Inflammatory macrophage treated with lipopolysaccharide for 1 hour (primary cell): ENCODE data around the gene LIME1.

ENCODE experiments used
- DNase-seq, 2 donors: peaks; one replicate each; pipeline ENCODE4 v3.0.0-alpha.2; 2020 to 2022

LIME1 gene

DNA sequence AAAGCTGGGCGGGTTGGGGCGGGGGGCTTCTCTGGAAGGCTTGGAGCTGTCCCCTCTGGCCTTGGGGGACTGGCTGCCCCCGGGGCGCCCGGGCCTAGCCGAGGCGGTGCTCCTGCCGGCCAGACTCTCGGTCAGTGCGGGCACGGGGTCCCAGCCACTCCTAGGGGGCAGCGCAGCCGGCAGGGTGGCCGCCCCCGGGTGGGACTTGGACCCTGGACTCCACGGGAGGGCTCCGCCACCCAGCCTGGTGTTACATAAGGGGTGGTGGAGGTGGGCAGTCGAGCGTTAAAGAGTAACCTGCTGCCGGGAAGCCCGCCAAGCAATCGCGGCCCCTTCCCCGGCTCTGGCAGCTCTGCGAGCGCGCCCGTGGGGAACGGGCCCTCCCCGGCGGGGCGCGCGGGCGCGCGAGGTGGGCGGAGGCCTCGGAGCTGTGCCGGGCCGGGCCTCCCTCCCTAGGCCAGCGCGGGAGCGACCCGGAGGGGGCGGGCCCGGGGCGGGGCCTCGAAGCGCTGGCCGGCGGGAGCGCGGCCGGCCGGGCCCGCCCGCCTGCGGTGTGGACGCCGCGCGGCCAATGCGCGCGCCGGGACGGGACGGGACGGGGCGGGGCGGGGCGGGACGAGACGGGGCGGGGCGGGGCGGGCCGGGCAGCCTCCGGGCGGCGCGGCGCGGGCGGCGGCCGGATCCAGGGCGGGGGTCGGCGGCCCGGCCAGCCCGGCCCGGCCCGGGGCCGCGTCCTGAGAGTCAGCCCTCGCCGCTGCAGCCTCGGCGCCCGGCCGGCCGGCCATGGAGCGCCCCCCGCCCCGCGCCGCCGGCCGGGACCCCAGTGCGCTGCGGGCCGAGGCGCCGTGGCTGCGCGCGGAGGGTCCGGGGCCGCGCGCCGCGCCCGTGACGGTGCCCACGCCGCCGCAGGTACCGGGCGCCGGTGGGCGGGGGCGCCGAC, 2.9 kb downstream of the LIME1 start, which contains the start of gene SLC2A4RG:
Gene SLC2A4RG (plus strand): TSS at position 647 of the 940 bp plus-strand sequence. CDS start 137 bp downstream, at position 784.
- DNase-seq, result peak; percentile 70 to 83

- DNase-seq, result peak in 1 of 2 donors; percentile 23
Observed at GRCh38 chr20:63740070-63740626, 3.7 kb downstream of the LIME1 start.

DNA sequence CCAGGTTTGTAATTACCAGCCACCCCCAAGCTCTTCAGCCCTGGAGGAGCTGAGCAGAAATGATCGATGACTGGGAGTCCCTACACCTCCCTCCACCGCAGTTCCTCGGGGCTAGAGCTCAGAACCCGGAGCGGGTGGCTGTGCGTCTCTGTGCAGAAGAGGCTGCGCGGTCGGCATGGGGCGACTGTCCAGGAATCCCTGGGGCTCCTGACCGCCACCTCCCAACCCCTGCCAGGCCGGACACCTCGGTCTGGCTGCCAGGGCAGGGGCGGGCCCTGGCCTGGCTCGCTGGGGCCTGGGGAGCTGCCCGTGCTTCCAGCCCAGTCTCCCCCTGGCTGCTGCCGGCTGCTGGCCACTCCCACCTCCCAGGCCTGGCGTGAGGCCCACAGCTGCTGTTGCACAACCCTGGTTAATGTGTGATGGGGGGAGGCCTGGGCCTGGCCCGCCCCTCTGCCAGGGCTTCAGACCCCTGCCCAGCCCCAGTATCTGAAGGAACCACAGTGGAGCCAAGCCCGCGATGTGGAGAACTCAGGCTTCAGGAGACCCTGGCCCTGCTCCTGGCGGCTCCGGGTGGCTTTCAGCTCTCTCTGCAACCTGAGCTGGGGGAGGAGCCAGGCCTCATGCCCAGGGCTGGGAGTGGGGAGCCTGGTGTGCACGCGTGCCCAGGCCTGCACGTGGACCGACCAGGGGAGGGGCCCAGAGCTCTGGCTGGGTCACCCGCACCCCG, 4.3 kb downstream of the LIME1 start:
- DNase-seq, result peak; percentile 28 to 48

DNA sequence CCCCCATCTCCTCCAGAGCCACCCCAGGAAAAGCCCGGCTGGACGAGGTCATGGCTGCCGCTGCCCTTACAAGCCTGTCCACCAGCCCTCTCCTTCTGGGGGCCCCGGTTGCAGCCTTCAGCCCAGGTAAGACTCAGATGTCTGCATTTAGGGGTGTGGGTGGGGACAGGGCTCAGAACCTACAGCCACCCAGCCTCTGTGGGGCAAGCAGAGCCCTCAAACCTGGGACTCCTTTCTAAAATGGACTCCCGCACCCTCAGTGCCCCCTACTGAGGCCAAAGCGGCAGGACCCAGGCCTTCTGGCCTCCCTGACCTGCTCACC, 4.9 kb downstream of the LIME1 start:
- no peak for DNase-seq

DNA sequence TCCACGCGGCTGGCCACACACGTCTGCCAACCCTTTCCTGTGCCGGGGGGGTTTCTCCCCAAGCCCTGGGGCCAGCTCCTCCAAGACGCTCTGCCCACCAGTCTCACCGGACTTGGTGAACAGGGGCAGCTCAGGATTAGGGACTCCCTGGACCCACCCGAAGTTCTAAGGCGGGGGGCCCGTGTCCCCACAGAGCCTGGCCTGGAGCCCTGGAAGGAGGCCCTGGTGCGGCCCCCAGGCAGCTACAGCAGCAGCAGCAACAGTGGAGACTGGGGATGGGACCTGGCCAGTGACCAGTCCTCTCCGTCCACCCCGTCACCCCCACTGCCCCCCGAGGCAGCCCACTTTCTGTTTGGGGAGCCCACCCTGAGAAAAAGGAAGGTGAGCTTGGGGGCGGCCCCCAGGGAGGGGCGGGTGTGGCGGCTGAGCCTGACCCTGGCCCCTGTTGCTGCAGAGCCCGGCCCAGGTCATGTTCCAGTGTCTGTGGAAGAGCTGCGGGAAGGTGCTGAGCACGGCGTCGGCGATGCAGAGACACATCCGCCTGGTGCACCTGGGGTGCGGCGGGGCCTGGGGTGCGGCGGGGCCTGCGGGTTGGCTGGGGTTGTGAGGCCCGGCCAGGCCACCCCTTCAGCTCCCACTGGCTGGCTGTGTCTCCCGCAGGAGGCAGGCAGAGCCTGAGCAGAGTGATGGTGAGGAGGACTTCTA, 5.4 kb downstream of the LIME1 start:
- no peak for DNase-seq

- no peak for DNase-seq
Observed at GRCh38 chr20:63742381-63743024, 6.0 kb downstream of the LIME1 start.

DNA sequence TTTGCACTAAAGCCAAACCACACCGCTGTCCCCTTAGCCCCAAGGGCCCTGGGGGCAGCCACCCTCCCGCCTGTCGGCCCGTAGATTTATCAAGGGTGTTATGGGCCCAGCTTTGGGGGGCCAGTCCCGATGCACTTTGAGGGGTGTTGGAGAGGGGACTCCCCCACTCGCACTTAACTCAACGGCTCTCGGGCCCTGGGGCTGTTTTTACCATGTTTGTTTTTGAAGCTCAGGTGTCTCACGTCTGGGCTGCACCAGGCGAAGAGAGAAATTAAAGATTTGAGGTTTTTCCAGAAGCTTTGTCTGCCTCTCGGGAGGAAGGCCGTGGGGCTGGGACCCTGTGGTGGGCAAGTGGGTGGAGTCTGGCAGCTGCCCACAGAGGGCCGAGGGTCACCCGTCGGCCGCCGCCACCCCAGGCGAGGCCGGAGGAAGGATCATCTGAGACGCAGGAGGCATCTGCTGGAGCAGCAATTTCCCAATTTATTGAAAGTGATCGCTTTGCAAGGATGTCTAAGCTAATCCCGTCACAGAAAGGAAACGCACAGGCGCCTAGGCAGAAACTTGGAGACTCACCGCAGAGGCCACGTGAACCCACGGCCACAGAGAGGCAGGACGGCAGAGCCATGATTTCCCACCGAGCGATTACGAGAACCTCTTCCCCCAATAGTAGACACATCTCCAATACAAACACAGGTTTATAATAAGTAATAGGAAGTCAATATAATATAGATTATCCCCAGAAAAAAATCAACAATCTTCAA, 6.9 kb downstream of the LIME1 start:
- no peak for DNase-seq

- no peak for DNase-seq
Observed at GRCh38 chr20:63744158-63744557, 7.7 kb downstream of the LIME1 start.

GRCh38 chr20:63744574-63745423, 8.3 kb downstream of the LIME1 start:
- no peak for DNase-seq

- no peak for DNase-seq
Observed at GRCh38 chr20:63745424-63745805, 9.0 kb downstream of the LIME1 start.

DNA sequence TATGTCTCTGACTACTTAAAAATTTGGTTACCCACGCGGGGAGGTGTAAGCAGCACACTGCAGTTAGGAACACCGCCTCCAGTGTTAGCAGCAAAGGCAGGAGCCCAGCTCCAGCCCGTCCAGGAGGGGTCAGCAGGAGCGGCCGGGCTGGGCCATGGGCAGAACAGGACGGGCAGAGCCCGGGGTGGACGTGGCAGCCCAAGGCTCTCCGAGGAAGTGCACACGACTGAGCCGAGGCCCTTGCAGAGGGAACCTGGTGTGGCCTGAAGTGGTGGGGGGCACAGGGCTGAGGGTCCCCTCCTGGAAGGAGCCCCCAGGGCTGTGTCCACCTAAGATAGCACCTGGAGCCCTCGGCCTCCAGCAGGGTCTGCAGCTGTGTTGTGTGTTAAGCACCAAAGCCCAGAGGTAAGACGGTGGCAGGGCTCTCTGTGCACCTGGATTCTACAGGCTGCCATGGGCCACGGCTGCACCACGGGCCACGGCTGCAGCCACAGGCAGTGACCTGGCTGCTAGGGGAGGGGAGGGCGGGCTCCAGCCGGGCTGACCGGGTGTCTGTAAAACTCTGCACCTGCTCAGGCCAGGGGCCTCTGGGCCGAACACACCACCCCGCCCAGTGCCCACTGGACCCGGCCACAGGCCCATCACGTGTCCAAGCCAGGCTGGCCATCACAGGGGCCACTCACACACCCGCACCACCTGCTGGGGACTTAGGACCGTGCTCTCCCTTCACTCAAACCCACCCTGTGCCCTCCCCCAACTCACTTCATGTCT, 9.7 kb downstream of the LIME1 start:
- DNase-seq, result no peak

GRCh38 chr20:63746751-63747315, 10.4 kb downstream of the LIME1 start:
- no peak for DNase-seq

- DNase-seq, result no peak
Observed at GRCh38 chr20:63747622-63748069, 11.2 kb downstream of the LIME1 start.

GRCh38 chr20:63748070-63748933, 11.8 kb downstream of the LIME1 start:
- no peak for DNase-seq

DNA sequence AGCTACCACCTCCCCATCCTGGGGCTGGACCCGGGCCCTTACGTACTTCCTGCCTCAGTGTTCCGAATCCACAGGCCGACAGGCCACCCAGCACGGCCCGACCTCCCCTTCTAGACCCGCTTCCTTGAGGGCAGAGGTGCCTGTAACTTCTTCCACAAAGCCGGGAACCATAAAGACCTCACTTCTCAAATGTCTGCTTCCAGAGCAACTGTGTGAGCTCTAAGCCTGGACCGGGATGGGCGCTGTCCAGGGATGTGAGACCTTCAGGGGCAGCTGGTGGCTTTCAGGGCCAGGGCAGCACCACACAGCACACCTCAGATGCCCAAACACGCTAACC, 12.4 kb downstream of the LIME1 start:
- DNase-seq, result no peak

DNA sequence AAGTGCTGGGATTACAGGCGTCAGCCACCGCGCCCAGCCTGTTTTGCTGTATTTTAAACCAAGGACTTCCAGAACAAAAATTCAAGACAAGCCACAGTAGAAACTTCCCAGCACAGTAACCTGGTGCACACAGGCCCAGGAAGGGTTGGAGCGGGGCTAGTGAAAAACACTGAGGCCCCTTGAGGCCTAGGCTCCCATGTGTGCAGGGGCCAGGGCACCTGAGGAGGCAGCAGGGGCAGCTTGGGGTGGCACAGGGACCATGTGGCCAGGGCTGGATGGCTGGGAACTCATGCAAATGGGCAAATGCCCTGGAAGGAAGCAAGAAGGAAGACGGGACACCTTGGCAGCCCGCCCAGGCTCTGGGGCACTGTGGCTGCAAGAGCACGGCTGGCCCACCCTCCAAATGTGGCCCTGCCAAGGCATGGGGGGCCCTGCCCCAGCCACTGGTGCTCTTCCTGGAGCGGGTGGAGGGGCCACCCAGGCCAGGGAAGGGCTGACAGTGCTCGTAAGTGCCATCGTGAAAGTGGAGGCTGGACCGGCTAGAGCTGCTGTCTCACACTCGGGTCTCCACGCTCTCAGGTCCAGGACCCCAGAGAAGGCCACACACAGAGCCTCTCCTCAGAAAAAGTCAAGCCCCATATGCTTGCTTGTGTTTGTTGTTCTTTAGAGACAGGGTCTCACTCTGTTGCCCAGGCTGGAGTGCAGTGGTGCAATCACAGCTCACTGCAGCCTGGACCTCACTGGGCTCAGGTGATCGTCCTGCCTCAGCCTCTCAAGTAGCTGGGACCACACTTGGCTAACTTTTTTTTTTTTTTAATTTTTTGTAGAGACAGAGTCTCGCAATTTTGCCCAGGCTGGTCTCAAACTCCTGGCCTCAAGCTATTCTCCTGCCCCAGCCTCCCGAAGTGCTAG, 13.4 kb downstream of the LIME1 start:
- DNase-seq, result no peak

DNA sequence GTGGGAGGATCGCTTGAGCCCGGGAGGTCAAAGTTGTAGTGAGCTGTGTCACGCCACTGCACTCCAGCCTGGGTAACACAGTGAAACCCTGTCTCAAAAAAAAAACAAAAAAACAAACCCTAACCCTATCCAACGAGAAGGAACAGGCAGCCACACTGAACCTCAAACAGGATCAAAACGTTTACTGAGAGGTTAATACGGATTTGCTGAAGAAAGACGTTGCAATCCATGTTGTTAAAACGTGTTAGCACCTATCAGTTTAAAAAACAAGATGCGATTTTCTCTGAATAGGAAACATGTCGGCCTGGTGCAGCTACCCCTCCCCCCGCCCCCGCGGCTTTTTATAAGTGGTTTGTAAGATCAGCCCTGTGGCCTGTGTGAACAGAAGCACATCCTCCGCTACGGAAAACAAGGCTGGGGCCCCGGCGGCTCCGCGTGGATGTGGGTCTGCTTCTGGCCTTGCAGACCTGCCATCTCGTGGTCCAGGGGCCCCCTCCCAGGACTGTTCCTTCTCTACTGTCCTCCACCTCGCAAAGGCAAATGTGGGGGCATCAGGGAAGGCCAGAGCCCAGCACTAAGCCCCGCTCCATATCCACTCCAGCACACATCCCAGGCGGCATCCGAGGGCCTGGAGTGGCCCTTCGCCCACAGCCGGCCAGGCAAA, 14.5 kb downstream of the LIME1 start:
- no peak for DNase-seq
